IMR-90 (cell line): ENCODE data around the gene DPP6.

Experiments used
- CEBPB ChIP-seq: IDR thresholded peaks from 2 replicates; pipeline ENCODE4 v1.6.1; 2012; ENCODE audit warnings: low read depth, low read length, improper control_type of control experiment
- CTCF ChIP-seq: conservative IDR thresholded peaks from 2 replicates; pipeline ENCODE4 v1.5.1; 2012; ENCODE audit warnings: mild to moderate bottlenecking, low read depth, low read length, improper control_type of control experiment
- FOS ChIP-seq: fragments of 150-350 bp; IDR thresholded peaks from 2 replicates; pipeline ENCODE4 v1.6.1; 2016; ENCODE audit warnings: low read depth, low read length
- MAFK ChIP-seq: IDR thresholded peaks from 2 replicates; pipeline ENCODE4 v1.6.1; 2012; ENCODE audit warnings: low read depth, low read length, improper control_type of control experiment
- MAZ ChIP-seq: IDR thresholded peaks from 2 replicates; pipeline ENCODE4 v1.6.1; 2012; ENCODE audit warnings: low read depth, mild to moderate bottlenecking, low read length, improper control_type of control experiment, moderate library complexity, borderline replicate concordance
- MXI1 ChIP-seq: IDR thresholded peaks from 2 replicates; pipeline ENCODE4 v1.6.1; 2012; ENCODE audit warnings: low read depth, mild to moderate bottlenecking, low read length, moderate library complexity, borderline replicate concordance
- NFE2L2 ChIP-seq: fragments of 150-350 bp; IDR thresholded peaks from 2 replicates; pipeline ENCODE4 v1.6.1; 2016; ENCODE audit warnings: low read depth, mild to moderate bottlenecking, low read length
- POLR2A ChIP-seq: IDR thresholded peaks from 2 replicates; pipeline ENCODE4 v1.6.1; 2012; ENCODE audit warnings: mild to moderate bottlenecking, low read depth, low read length
- RAD21 ChIP-seq: IDR thresholded peaks from 2 replicates; pipeline ENCODE4 v1.6.1; 2012; ENCODE audit warnings: low read length, improper control_type of control experiment
- RCOR1 ChIP-seq: IDR thresholded peaks from 2 replicates; pipeline ENCODE4 v1.6.1; 2012; ENCODE audit warnings: mild to moderate bottlenecking, low read length, improper control_type of control experiment; ENCODE audit not compliant: insufficient replicate concordance
- SMC3 ChIP-seq: fragments of 150-350 bp; IDR thresholded peaks from 2 replicates; pipeline ENCODE4 v1.6.1; 2016; ENCODE audit warnings: low read depth, mild to moderate bottlenecking, antibody characterized with exemption, low read length, moderate library complexity

GRCh38 chr7:154679379-154680053, 627.3 kb downstream of the DPP6 start:
- TF ChIP-seq CTCF (no peak), FOS (no peak), MAFK (no peak), POLR2A (no peak), CEBPB (no peak), SMC3 (no peak), NFE2L2 (no peak), MAZ (no peak), RAD21 (no peak), MXI1 (no peak), RCOR1 (no peak)
